ENCODE data around the gene PSIP1.
"Not testable (repeated sequence)": the region's sequence is repeated elsewhere in the genome, so short reads cannot be mapped to it uniquely, and the experiment has no call there.

PSIP1 gene

GRCh38 chr9:15510789-15511575 is at the start of gene PSIP1:
Gene PSIP1, minus strand, starts transcription at chr9:15510970. Its CDS starts 782 bp downstream, at chr9:15510188.
- DNase-seq (ENCODE audit: low spot score): peak; percentile 69

- DNase-seq (ENCODE audit: low spot score): no peak
These were observed 42.7 kb upstream of the PSIP1 start for GRCh38 chr9:15553528-15553898.

- peak; percentile 98 for DNase-seq (ENCODE audit: low spot score)
These were observed 42.1 kb upstream of the PSIP1 start, which contains the start of gene CCDC171 for GRCh38 chr9:15552636-15553527. Gene CCDC171, plus strand, starts transcription at chr9:15553043. Its CDS starts 11,046 bp downstream, at chr9:15564089.

DNA sequence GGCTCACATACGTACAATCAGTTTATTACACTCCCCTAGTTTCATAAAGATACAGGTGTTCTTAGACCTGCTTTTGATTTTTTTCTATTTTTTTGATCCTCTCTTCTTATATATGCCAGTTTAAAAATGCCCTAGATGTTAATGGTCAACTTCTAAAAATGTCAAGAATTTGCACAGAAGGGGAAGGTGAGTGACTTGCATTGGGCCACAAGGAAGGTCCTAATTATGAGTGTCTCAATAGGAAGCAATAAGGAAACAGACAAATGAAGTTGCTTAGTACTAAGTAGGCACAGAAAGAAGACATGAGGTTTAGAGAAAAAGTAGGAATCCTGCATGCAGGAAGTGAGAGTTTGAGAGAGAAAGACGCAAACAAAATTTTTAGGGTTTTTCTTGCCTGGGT is 38.8 kb upstream of the PSIP1 start:
- no peak for DNase-seq (ENCODE audit: low spot score)

DNA sequence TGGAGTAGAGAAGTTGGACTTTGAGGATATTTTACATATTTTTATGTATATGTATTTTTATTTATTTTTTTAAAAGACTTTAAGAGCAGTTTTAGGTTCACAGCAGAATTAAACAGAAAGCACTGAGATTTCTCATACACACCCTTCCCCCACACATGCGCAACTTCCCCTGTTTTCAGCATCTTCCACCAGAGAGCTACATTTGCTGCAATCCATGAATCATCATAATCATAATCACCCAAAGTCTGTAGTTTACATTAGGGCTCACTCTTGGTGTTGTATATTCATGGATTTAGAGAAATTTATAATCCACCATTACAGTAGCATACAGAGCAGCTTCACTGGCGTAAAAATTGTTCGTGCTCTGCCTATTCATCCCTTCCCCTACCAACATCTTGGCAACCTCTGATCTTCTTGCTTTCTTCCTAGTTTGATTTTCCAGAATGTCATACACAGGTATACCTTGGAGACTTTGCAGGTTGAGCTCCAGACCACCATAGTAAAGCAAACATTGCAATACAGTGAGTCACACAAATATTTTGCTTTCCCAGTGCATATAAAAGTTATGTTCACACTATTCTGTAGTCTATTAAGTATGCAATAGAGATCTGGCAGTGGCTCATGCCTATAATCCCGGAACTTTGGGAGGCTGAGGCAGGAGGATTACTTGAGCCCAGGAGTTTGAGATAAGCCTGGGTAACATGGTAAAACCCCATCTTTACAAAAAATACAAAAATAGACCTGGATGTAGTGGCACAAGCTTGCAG is 32.5 kb upstream of the PSIP1 start:
- no peak for DNase-seq (ENCODE audit: low spot score)

DNA sequence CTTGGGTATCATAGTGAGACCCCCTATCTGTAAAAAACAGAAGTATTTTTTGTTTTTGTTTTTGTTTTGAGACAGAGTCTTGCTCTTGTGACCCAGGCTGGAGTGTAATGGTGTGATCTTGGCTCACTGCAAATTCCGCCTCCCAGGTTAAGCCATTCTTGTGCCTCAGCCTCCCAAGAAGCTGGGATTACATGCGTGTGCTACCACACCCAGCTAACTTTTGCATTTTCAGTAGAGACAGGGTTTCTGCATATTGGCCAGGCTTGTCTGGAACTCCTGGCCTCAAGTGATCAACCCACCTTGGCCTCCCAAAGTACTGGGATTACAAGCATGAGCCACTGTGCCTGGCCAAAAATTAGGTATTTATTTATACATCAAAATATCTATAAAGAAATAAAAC is 31.9 kb upstream of the PSIP1 start:
- no peak for DNase-seq (ENCODE audit: low spot score)

DNA sequence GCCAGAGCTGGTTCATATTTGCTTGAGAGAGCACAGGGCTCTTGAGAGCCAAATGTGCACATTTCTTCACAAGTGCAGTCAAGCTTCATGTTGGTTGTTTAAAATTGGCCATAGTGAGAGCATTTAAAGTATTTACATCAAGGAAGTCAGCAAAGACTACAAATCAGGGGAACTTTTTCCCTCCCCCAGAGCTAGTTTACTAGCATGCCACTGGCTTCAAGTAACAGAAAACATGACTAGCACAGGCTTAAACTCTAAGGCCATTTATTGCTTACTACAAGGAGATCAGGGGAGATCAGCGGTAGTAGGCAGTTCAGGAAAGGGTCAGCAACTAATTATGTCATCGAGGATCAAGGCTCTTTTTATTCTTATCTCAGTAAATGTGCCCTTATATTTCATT is 31.1 kb upstream of the PSIP1 start:
- DNase-seq (ENCODE audit: low spot score): no peak

GRCh38 chr9:15531380-15531779 is 20.6 kb upstream of the PSIP1 start:
- no peak for DNase-seq (ENCODE audit: low spot score)

DNA sequence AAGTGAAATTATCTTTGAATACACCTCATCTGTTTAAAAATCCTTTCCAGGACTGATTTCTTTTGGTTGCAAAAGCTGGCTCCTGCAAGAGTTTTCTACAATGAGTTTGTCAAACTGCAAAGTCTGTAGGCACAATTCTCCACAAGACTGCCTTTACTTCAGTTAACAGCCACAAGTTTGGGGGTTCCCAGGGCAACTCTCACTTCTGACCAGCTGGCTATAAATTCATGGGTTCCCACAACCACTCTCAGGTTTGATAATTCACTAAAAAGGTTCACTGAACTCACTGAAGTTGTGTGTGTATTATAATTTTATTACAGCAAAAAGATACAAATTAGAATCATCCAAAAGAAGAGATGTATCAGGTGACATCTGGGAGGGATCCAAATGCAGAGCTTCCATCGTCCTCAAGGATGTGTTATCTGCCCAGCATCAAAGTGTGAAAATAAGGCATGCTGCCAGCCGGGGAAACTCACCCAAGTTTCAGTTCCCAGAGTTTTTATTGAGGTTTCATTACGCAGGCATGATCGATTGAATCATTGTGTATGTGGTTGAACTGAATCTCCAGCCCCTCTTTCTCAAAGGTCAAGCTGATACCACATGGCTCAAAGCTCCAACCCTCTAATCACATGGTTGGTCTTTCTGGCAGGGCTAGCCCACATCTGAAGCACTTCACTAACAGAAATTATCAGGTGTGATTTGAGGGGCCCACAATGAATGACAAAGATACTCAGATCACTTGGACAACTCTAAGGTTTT is 19.0 kb upstream of the PSIP1 start:
- no peak for DNase-seq (ENCODE audit: low spot score)

DNA sequence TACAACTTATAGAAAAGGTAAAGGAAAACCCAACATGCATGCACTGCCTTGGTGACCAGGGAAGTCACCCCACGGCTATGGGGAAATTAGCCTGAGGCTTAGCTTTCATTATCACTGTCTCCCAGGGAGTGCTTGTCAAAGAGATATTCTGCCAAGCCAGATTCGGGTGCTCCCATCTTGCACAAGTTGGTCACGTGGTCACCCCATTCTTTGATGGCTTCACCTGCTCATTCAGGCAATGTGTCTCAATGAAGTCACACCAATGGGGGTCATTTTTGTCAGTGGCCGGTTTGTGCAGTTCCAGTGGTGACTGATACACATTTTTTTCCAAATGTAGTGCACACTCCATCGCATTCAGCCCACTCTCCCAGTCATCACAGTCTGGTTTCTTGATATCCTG is 16.3 kb upstream of the PSIP1 start:
- not testable (repeated sequence) for DNase-seq (ENCODE audit: low spot score)

- no peak for DNase-seq (ENCODE audit: low spot score)
These were observed 15.2 kb upstream of the PSIP1 start for GRCh38 chr9:15525958-15526357.

GRCh38 chr9:15524845-15525455 is 14.2 kb upstream of the PSIP1 start:
- DNase-seq (ENCODE audit: low spot score): no peak

DNA sequence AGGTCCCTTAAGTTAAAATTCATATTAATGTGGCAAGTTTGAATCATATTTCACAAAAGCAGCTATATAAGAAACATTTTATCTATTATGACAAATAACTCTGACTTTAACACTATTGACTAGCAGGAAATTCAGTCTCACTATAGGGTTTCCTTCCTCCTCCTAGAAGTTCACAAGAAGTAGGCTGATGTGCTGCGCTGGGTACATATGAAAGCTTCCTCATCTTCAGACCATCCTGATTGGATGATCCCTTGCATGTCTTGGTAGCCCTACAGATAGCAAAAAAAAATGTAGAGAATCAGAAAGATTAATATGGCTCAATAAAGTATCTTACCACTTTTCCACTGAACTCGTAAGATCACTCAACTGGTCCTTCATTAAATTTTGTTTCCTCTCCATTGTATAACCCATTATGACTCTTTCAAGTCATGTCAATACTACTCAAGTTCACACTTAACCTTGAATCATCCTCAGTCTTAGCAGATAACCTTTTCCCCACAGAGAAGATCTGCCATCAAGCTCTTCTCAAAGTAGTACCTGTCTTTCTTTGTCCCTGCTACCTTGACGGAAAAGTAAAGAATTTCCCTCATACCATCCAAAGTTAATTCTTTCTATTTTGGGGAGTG is 11.5 kb upstream of the PSIP1 start:
- DNase-seq (ENCODE audit: low spot score): no peak

DNA sequence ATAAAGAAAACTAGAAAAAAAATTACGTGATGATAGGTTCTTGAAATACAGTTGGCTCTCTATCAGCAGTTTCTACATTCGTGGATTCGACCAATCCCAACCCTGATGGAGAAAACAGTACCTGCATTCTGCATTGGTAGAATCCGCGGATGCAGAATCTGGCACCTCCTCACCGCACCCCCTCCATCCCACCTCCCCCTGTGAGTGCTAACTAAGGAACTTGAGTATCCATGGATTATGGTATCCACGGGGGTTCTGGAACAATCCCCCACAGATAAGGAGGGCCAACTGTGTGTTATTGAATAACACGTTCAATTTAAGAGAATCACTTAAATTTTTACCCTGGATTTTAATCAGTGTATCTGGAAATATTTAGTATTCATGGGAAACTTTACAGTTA is 10.5 kb upstream of the PSIP1 start:
- no peak for DNase-seq (ENCODE audit: low spot score)

DNA sequence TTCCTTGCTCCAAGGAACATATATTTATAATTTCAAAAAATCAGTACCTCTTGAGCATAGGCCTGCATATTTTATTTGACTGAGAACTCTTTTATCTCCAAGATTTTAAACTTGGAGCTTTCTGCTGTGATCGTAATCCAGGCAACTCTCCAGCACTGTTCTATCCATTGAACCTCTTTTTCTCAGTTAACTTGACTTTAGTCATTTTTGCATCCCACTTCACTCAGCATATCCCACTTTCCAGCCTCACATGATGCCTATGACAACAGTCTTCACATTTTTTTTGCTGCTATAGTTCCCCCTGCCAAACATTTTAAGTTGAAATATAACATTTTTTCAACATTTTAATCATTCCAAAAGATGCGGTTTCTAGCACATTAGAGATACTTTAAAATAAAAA is 9.1 kb upstream of the PSIP1 start:
- DNase-seq (ENCODE audit: low spot score): no peak

GRCh38 chr9:15513335-15513734 is 2.6 kb upstream of the PSIP1 start:
- no peak for DNase-seq (ENCODE audit: low spot score)

GRCh38 chr9:15512889-15513288 is 2.1 kb upstream of the PSIP1 start:
- no peak for DNase-seq (ENCODE audit: low spot score)

- DNase-seq (ENCODE audit: low spot score): no peak
These were observed 1.4 kb upstream of the PSIP1 start for GRCh38 chr9:15512204-15512603.

DNA sequence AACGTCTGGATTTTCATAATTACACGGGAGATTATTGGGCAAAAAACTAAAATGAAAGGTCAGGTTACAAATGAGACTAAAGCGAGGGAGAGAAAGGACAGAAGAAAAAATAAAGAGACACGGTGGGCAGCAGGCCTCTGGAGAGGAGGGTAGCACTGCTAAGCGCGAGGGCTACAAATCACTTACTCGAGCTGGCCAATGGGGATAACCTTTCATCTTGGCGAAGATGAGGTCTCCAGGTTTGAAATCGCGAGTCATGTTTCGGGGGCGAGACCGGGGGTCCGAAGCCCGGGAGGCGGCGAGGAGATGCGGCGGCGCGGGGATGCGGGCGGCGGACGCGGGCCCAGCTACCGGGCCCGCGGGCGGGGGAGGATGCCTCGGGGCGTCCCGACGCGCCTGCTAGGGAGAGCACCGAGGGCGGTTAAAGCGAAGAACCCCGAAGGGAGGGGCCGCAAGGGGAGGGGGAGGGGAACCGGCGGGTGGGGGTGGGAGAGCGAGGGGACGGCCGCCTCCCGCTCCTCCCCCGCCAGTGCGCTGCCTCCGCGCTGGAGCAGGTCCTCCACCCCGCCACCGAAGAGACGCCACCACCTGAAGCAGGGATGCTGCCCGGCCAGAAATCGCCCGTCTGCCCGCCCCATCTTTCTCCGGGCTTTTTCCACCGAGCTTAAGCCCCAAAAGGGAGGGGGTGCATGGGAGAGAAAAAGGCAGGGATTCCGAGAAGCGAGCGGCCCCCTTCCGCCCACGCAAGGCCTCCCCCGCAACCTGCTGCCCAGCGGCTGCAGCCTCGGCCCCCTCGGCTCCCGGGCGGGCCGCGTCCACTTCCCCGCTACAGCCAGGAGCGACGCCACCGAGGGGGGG is 610 bp downstream of the PSIP1 start:
- DNase-seq (ENCODE audit: low spot score): peak; percentile 41

DNA sequence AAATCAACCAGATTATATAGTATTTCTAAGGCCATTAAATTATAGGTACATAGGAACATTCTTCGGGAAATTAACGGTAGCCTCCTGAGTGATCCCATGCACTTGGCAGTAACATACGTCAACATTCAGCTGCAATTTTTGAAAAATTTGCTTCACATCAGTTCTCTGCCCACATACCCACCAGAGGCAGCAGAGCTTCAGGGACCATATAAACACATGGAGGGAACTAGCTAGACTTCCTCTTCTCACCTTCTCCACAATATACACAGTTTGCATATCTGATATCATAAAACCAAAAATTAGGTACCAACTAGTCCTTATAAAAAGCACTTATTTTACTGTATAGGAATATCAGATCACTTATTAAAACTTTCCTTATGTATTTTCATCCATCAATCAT is 4.8 kb downstream of the PSIP1 start:
- no peak for DNase-seq (ENCODE audit: low spot score)
